BE2C (cell line): Measurements from ENCODE around the gene NRARP.

Source experiments
- DNase-seq: peaks from one replicate; pipeline ENCODE4 v3.0.0-alpha.2; 2020
- H3K27me3 ChIP-seq: fragments of 250-450 bp; sonication (Bioruptor Pico); 2 replicates; pipeline ENCODE4 v1.5.1; 2020; ENCODE audit warnings: mild to moderate bottlenecking
- H3K36me3 ChIP-seq: fragments of 250-450 bp; sonication (Bioruptor Pico); 2 replicates; pipeline ENCODE4 v1.5.1; 2020; ENCODE audit warnings: mild to moderate bottlenecking
- H3K4me1 ChIP-seq: fragments of 250-450 bp; sonication (Bioruptor Pico); 2 replicates; pipeline ENCODE4 v1.5.1; 2020
- H3K4me3 ChIP-seq: 2 replicates; pipeline ENCODE4 v1.5.1; 2011; ENCODE audit warnings: low read depth, low read length
- H3K9me3 ChIP-seq: fragments of 250-450 bp; sonication (Bioruptor Pico); 2 replicates; pipeline ENCODE4 v1.5.1; 2020
- TF ChIP-seq, protein P1 (sequence below): IDR thresholded peaks from 2 replicates; pipeline ENCODE4 v1.5.1; 2012; ENCODE audit warnings: mild to moderate bottlenecking, low read depth, low read length

Gene NRARP

GRCh38 chr9:137278721-137279711 lies 23.1 kb downstream of the NRARP start:
- Histone ChIP-seq H3K9me3 (no peaks in the 10 kb centered on the region), H3K36me3 (no peaks in the 10 kb centered on the region), H3K4me1 (peaks cover 12% of the 10 kb centered on the region), H3K4me3 (no peak overlapping the region), H3K27me3 (no peaks in the 10 kb centered on the region)
- TF ChIP-seq, protein P1, sequence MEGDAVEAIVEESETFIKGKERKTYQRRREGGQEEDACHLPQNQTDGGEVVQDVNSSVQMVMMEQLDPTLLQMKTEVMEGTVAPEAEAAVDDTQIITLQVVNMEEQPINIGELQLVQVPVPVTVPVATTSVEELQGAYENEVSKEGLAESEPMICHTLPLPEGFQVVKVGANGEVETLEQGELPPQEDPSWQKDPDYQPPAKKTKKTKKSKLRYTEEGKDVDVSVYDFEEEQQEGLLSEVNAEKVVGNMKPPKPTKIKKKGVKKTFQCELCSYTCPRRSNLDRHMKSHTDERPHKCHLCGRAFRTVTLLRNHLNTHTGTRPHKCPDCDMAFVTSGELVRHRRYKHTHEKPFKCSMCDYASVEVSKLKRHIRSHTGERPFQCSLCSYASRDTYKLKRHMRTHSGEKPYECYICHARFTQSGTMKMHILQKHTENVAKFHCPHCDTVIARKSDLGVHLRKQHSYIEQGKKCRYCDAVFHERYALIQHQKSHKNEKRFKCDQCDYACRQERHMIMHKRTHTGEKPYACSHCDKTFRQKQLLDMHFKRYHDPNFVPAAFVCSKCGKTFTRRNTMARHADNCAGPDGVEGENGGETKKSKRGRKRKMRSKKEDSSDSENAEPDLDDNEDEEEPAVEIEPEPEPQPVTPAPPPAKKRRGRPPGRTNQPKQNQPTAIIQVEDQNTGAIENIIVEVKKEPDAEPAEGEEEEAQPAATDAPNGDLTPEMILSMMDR: no peak
- DNase-seq: no peak

- Histone ChIP-seq H3K9me3 (no peaks in the 10 kb centered on the region), H3K4me1 (peaks cover 12% of the 10 kb centered on the region), H3K27me3 (no peaks in the 10 kb centered on the region), H3K4me3 (no peak overlapping the region), H3K36me3 (0 out of 2 replicates have a peak, but pooled peaks cover 2% of the 10 kb centered on the region)
- DNase-seq: no peak
- TF ChIP-seq, protein P1: no peak
These were observed 23.9 kb downstream of the NRARP start for GRCh38 chr9:137278061-137278701.

- Histone ChIP-seq H3K4me3 (no peak within 1 kb of the TSS), H3K9me3 (no peaks in the 10 kb centered on the region), H3K4me1 (peaks cover 12% of the 10 kb centered on the region)
These were observed 24.6 kb downstream of the NRARP start, which contains the start of gene TOR4A for GRCh38 chr9:137277329-137278041. TOR4A (plus strand) TSS chr9:137277726; CDS start chr9:137278690, 964 bp downstream.

GRCh38 chr9:137276473-137277328 lies 25.4 kb downstream of the NRARP start:
- DNase-seq: peak; percentile 52
- Histone ChIP-seq H3K4me3 (no peak overlapping the region), H3K36me3 (peaks cover 9% of the 10 kb centered on the region)

More at GRCh38 chr9:137277329-137278041, 24.6 kb downstream of the NRARP start, which contains the start of gene TOR4A:
- Histone ChIP-seq H3K27me3 (no peaks in the 10 kb centered on the region), H3K36me3 (peaks cover 3% of the 10 kb centered on the region; the same call in 1 of the 2 replicates)
- TF ChIP-seq, protein P1: no peak
- peak; percentile 32 for DNase-seq

More at GRCh38 chr9:137276473-137277328, 25.4 kb downstream of the NRARP start:
- TF ChIP-seq, protein P1: no peak
- no peaks in the 10 kb centered on the region for H3K27me3 ChIP-seq
- no peaks in the 10 kb centered on the region for H3K9me3 ChIP-seq
- peaks cover 12% of the 10 kb centered on the region for H3K4me1 ChIP-seq
